GM23338 (cell line): ENCODE data around the gene SBNO1. TPM values are rescaled to one million over a fixed set of nuclear protein-coding genes. Genes with fewer than 3 reads are reported as not detected.
A peak's percentile ranks its signal among the peaks of the same experiment; 100 is the strongest.

Experiments used
- ATAC-seq: fragments of 200-7000 bp; cut with Tn5 transposase; 3 replicates; pipeline ENCODE4 v1.9.1; 2020
- DNase-seq: peaks from one replicate; pipeline ENCODE4 v3.0.0-alpha.2; 2015; ENCODE audit warnings: low spot score
- H2AFZ ChIP-seq: fragments of 200-600 bp; sonication (generic); 2 replicates; pipeline ENCODE4 v1.8.0; 2016; ENCODE audit warnings: antibody characterized with exemption, mild to moderate bottlenecking, moderate library complexity
- H3F3A ChIP-seq: fragments of 200-600 bp; sonication (generic); replicated peaks from 2 replicates; pipeline ENCODE4 v1.8.0; 2017; ENCODE audit warnings: antibody characterized with exemption, mixed run types, low read depth
- H3K27ac ChIP-seq: fragments of 200-600 bp; sonication (generic); 2 replicates; pipeline ENCODE4 v1.6.1; 2016; ENCODE audit warnings: low read depth
- H3K27me3 ChIP-seq: fragments of 200-600 bp; sonication (generic); 2 replicates; pipeline ENCODE4 v1.8.0; 2016; ENCODE audit warnings: mild to moderate bottlenecking, mixed run types, moderate library complexity; ENCODE audit not compliant: insufficient read depth
- H3K36me3 ChIP-seq: fragments of 200-600 bp; sonication (generic); 2 replicates; pipeline ENCODE4 v1.8.0; 2016; ENCODE audit warnings: mild to moderate bottlenecking; ENCODE audit not compliant: insufficient read depth
- H3K4me1 ChIP-seq: fragments of 200-600 bp; sonication (generic); 2 replicates; pipeline ENCODE4 v1.8.0; 2016; ENCODE audit warnings: mild to moderate bottlenecking, moderate library complexity; ENCODE audit not compliant: insufficient read depth
- H3K4me2 ChIP-seq: fragments of 200-600 bp; sonication (generic); 2 replicates; pipeline ENCODE4 v1.7.1; 2017; ENCODE audit warnings: mixed run types
- H3K4me3 ChIP-seq: fragments of 200-600 bp; sonication (generic); 2 replicates; pipeline ENCODE4 v1.6.1; 2016; ENCODE audit warnings: mixed run types
- H3K79me2 ChIP-seq: fragments of 200-600 bp; sonication (generic); replicated peaks from 2 replicates; pipeline ENCODE4 v1.8.0; 2017; ENCODE audit warnings: mild to moderate bottlenecking; ENCODE audit not compliant: insufficient read depth
- H3K9me2 ChIP-seq: fragments of 200-600 bp; sonication (generic); 2 replicates; pipeline ENCODE4 v1.8.0; 2017; ENCODE audit not compliant: insufficient read depth
- H4K20me1 ChIP-seq: fragments of 200-600 bp; sonication (generic); replicated peaks from 2 replicates; pipeline ENCODE4 v1.8.0; 2017; ENCODE audit warnings: mild to moderate bottlenecking; ENCODE audit not compliant: insufficient read depth
- H3K27ac Mint-ChIP-seq: 2 replicates; pipeline ENCODE4 v1.8.0; 2020; ENCODE audit warnings: inconsistent platforms, mild to moderate bottlenecking, moderate library complexity, mixed read lengths
- H3K27me3 Mint-ChIP-seq: 3 replicates; pipeline ENCODE4 v1.8.0; 2022; ENCODE audit warnings: low read depth, mild to moderate bottlenecking, moderate library complexity, mixed read lengths, inconsistent platforms; ENCODE audit not compliant: insufficient read depth, poor library complexity
- H3K36me3 Mint-ChIP-seq: 3 replicates; pipeline ENCODE4 v1.8.0; 2021; ENCODE audit warnings: low read depth, mild to moderate bottlenecking, inconsistent platforms, moderate library complexity, mixed read lengths
- H3K4me1 Mint-ChIP-seq: 3 replicates; pipeline ENCODE4 v1.8.0; 2020; ENCODE audit warnings: mild to moderate bottlenecking, inconsistent platforms, mixed read lengths
- H3K4me3 Mint-ChIP-seq: 3 replicates; pipeline ENCODE4 v1.8.0; 2021; ENCODE audit warnings: moderate library complexity, mild to moderate bottlenecking, inconsistent platforms, mixed read lengths
- H3K9me3 Mint-ChIP-seq: 3 replicates; pipeline ENCODE4 v1.8.0; 2020; ENCODE audit warnings: moderate library complexity, mild to moderate bottlenecking, inconsistent platforms, mixed read lengths
- CTCF ChIP-seq, 2 experiments: fragments of 200-600 bp in 1 of 2; sonication (generic) in 1 of 2; conservative IDR thresholded peaks; 2 replicates each; pipeline versions ENCODE4 v1.5.1 to v1.6.1; 2016 to 2017; ENCODE audit warnings: antibody characterized with exemption in 2 of 2, low read depth in 2 of 2, mild to moderate bottlenecking in 2 of 2, moderate library complexity in 1 of 2
- EZH2phosphoT487 ChIP-seq: fragments of 200-600 bp; sonication (generic); IDR thresholded peaks from one replicate; pipeline ENCODE4 v1.8.1; 2018; ENCODE audit warnings: antibody characterized with exemption; ENCODE audit not compliant: unreplicated experiment
- NANOG ChIP-seq: IDR thresholded peaks from 2 replicates; pipeline ENCODE4 v1.6.1; 2016; ENCODE audit warnings: antibody characterized with exemption, borderline replicate concordance
- STAT1 ChIP-seq: IDR thresholded peaks from one replicate; pipeline ENCODE4 v1.6.1; 2016; ENCODE audit warnings: antibody characterized with exemption; ENCODE audit not compliant: unreplicated experiment
- ZNF114 ChIP-seq: fragments of 250-450 bp; sonication (Bioruptor Pico); IDR thresholded peaks from 2 replicates; pipeline ENCODE4 v1.5.0; 2020; ENCODE audit warnings: mild to moderate bottlenecking, moderate library complexity
- polyA plus RNA-seq: library from polyadenylated mRNA; unstranded; fragments of >200 nt; fragmentation: Nextera tagmentation; extraction: Ambion mirVana; gene quantifications from 2 replicates; pipeline ENCODE4 v1.2.1, GENCODE V29; 2016
- total RNA-seq: library from RNA; depleted of rRNA; stranded (reverse); fragments of >200 nt; shearing (Covaris generic); gene quantifications from 2 replicates; pipeline ENCODE4 v1.2.3, GENCODE V29; 2014
- TF ChIP-seq, protein P1 (sequence below): IDR thresholded peaks from one replicate; pipeline ENCODE4 v1.6.1; 2018; ENCODE audit warnings: antibody characterized with exemption; ENCODE audit not compliant: unreplicated experiment
- TF ChIP-seq, protein P2 (sequence below): fragments of 250-450 bp; sonication (Bioruptor Pico); IDR thresholded peaks from 2 replicates; pipeline ENCODE4 v1.5.0; 2020; ENCODE audit warnings: mild to moderate bottlenecking, moderate library complexity

The SBNO1 gene
- total and polyA plus RNA-seq, 2 experiments from 2014 or later, result 34.9 to 49.5 TPM

- H3K4me3 ChIP-seq, result no peak overlapping the region
- no peaks in the 10 kb centered on the region for H4K20me1 ChIP-seq
- H3K4me3 Mint-ChIP-seq, result no peak overlapping the region
- no peak overlapping the region for H2AFZ ChIP-seq
- no peaks in the 10 kb centered on the region for H3K9me2 ChIP-seq
- TF ChIP-seq ZNF114 (CRISPR knock-in tag) (no peak), EZH2phosphoT487 (no peak), NANOG (no peak), CTCF (conservative IDR thresholded peaks at IDR 0.05; ENCODE audit: low read depth in 2 of 2) (no peak)
- TF ChIP-seq, protein P1, sequence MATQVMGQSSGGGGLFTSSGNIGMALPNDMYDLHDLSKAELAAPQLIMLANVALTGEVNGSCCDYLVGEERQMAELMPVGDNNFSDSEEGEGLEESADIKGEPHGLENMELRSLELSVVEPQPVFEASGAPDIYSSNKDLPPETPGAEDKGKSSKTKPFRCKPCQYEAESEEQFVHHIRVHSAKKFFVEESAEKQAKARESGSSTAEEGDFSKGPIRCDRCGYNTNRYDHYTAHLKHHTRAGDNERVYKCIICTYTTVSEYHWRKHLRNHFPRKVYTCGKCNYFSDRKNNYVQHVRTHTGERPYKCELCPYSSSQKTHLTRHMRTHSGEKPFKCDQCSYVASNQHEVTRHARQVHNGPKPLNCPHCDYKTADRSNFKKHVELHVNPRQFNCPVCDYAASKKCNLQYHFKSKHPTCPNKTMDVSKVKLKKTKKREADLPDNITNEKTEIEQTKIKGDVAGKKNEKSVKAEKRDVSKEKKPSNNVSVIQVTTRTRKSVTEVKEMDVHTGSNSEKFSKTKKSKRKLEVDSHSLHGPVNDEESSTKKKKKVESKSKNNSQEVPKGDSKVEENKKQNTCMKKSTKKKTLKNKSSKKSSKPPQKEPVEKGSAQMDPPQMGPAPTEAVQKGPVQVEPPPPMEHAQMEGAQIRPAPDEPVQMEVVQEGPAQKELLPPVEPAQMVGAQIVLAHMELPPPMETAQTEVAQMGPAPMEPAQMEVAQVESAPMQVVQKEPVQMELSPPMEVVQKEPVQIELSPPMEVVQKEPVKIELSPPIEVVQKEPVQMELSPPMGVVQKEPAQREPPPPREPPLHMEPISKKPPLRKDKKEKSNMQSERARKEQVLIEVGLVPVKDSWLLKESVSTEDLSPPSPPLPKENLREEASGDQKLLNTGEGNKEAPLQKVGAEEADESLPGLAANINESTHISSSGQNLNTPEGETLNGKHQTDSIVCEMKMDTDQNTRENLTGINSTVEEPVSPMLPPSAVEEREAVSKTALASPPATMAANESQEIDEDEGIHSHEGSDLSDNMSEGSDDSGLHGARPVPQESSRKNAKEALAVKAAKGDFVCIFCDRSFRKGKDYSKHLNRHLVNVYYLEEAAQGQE, result no peak
- H3K4me1 ChIP-seq, result peaks cover under 1% of the 10 kb centered on the region; the same call in 1 of the 2 replicates
- H3F3A ChIP-seq, result 0 out of 2 replicates have a peak, but pooled peaks cover 3% of the 10 kb centered on the region
- no peak for ATAC-seq
- no peaks in the 10 kb centered on the region for H3K36me3 Mint-ChIP-seq
- no peak overlapping the region for H3K27ac Mint-ChIP-seq
- 0 out of 2 replicates have a peak, but pooled peaks cover 2% of the 10 kb centered on the region for H3K79me2 ChIP-seq
- H3K9me3 Mint-ChIP-seq, result no peaks in the 10 kb centered on the region; the same call in 2 of the 3 replicates
- no peaks in the 10 kb centered on the region; the same call in 1 of the 2 replicates for H3K27me3 ChIP-seq
- no peak for DNase-seq
- peaks cover 7% of the 10 kb centered on the region for H3K27me3 Mint-ChIP-seq
- H3K36me3 ChIP-seq, result no peaks in the 10 kb centered on the region
- peaks cover 4% of the 10 kb centered on the region for H3K4me1 Mint-ChIP-seq
- no peak overlapping the region for H3K4me2 ChIP-seq
- no peak overlapping the region for H3K27ac ChIP-seq
These were observed 86.5 kb downstream of the SBNO1 start for GRCh38 chr12:123278101-123278627.

GRCh38 chr12:123273166-123273565 is 91.5 kb downstream of the SBNO1 start:
- peaks cover 4% of the 10 kb centered on the region; the same call in 1 of the 3 replicates for H3K9me3 Mint-ChIP-seq
- H3K4me1 Mint-ChIP-seq, result peaks cover 25% of the 10 kb centered on the region
- peak overlapping the region; percentile 80 for H3K4me3 Mint-ChIP-seq
- peaks cover 38% of the 10 kb centered on the region for H3K79me2 ChIP-seq
- H3K27me3 ChIP-seq, result no peaks in the 10 kb centered on the region
- DNase-seq (no peak), ATAC-seq (no peak)
- no peak overlapping the region for H3K4me3 ChIP-seq
- H3K4me1 ChIP-seq, result peaks cover 18% of the 10 kb centered on the region
- H3K36me3 ChIP-seq, result no peaks in the 10 kb centered on the region
- peak overlapping the region; percentile 51; the same call in 1 of the 2 replicates for H3K27ac Mint-ChIP-seq
- H3K27ac ChIP-seq, result 0 out of 2 replicates have a peak overlapping the region, but pooled peaks have one; percentile 39
- H3K27me3 Mint-ChIP-seq, result peaks cover 19% of the 10 kb centered on the region
- peaks cover 3% of the 10 kb centered on the region; the same call in 1 of the 2 replicates for H4K20me1 ChIP-seq
- peaks cover 8% of the 10 kb centered on the region; the same call in 2 of the 3 replicates for H3K36me3 Mint-ChIP-seq
- H2AFZ ChIP-seq, result 0 out of 2 replicates have a peak overlapping the region, but pooled peaks have one; percentile 43
- 0 out of 2 replicates have a peak, but pooled peaks cover 10% of the 10 kb centered on the region for H3F3A ChIP-seq
- H3K9me2 ChIP-seq, result no peaks in the 10 kb centered on the region
- peak overlapping the region; percentile 86; the same call in 1 of the 2 replicates for H3K4me2 ChIP-seq
- TF ChIP-seq, protein P2, sequence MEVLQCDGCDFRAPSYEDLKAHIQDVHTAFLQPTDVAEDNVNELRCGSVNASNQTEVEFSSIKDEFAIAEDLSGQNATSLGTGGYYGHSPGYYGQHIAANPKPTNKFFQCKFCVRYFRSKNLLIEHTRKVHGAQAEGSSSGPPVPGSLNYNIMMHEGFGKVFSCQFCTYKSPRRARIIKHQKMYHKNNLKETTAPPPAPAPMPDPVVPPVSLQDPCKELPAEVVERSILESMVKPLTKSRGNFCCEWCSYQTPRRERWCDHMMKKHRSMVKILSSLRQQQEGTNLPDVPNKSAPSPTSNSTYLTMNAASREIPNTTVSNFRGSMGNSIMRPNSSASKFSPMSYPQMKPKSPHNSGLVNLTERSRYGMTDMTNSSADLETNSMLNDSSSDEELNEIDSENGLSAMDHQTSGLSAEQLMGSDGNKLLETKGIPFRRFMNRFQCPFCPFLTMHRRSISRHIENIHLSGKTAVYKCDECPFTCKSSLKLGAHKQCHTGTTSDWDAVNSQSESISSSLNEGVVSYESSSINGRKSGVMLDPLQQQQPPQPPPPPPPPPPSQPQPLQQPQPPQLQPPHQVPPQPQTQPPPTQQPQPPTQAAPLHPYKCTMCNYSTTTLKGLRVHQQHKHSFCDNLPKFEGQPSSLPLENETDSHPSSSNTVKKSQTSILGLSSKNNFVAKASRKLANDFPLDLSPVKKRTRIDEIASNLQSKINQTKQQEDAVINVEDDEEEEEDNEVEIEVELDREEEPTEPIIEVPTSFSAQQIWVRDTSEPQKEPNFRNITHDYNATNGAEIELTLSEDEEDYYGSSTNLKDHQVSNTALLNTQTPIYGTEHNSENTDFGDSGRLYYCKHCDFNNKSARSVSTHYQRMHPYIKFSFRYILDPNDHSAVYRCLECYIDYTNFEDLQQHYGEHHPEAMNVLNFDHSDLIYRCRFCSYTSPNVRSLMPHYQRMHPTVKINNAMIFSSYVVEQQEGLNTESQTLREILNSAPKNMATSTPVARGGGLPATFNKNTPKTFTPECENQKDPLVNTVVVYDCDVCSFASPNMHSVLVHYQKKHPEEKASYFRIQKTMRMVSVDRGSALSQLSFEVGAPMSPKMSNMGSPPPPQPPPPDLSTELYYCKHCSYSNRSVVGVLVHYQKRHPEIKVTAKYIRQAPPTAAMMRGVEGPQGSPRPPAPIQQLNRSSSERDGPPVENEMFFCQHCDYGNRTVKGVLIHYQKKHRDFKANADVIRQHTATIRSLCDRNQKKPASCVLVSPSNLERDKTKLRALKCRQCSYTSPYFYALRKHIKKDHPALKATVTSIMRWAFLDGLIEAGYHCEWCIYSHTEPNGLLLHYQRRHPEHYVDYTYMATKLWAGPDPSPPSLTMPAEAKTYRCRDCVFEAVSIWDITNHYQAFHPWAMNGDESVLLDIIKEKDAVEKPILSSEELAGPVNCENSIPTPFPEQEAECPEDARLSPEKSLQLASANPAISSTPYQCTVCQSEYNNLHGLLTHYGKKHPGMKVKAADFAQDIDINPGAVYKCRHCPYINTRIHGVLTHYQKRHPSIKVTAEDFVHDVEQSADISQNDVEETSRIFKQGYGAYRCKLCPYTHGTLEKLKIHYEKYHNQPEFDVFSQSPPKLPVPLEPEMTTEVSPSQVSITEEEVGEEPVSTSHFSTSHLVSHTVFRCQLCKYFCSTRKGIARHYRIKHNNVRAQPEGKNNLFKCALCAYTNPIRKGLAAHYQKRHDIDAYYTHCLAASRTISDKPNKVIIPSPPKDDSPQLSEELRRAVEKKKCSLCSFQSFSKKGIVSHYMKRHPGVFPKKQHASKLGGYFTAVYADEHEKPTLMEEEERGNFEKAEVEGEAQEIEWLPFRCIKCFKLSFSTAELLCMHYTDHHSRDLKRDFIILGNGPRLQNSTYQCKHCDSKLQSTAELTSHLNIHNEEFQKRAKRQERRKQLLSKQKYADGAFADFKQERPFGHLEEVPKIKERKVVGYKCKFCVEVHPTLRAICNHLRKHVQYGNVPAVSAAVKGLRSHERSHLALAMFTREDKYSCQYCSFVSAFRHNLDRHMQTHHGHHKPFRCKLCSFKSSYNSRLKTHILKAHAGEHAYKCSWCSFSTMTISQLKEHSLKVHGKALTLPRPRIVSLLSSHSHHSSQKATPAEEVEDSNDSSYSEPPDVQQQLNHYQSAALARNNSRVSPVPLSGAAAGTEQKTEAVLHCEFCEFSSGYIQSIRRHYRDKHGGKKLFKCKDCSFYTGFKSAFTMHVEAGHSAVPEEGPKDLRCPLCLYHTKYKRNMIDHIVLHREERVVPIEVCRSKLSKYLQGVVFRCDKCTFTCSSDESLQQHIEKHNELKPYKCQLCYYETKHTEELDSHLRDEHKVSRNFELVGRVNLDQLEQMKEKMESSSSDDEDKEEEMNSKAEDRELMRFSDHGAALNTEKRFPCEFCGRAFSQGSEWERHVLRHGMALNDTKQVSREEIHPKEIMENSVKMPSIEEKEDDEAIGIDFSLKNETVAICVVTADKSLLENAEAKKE, result no peak
- TF ChIP-seq STAT1, result no peak
